Measurements from ENCODE around the gene NLK. TPM values are rescaled to one million over a fixed set of nuclear protein-coding genes. Genes with fewer than 3 reads are reported as not detected.
"Not testable (repeated sequence)": the region's sequence is repeated elsewhere in the genome, so short reads cannot be mapped to it uniquely, and the experiment has no call there.

NLK gene
- total and polyA plus RNA-seq, 4 donors: 7.1 to 27.0 (median 12.1) TPM

DNA sequence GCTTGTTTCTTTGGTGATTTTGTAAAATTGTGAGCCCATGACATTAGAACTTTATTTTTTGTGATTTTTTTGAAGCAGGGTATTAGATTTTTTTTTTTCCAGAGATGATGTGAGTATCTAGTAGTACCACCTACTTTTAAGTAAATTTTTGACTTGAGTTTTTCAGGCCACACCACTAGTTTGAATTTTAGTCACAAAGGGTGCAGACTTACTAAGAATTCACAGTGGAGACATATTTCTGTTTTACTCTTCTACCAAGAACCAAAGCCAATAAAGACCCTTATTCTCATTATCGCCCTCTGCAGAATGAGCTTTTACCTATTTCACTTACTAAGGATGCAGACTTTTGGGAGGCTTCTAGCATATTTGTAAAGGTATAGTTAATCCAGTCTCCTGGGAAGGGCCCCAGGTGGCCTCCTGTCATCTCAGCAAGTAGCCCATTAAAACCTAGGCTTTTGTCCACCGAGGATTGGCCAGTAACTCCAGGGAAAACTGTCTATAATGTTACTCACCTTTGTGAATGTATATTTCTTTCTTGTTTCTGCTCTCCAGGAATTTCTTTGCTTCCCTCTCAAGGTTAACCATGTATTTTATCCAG, 30.6 kb downstream of the NLK start:
- H3K27ac ChIP-seq (ENCODE audit: low read depth in 1 of 2, low read length in 1 of 2): no peak overlapping the region
- peaks cover 0 to 3% (median 0%) of the 10 kb centered on the region in 5 donors for H3K4me1 ChIP-seq (ENCODE audit: control insufficient read depth in 5 of 5, insufficient read depth in 5 of 5, low read length in 5 of 5)
- ATAC-seq (ENCODE audit: insufficient read depth, low FRiP score) (no peak), DNase-seq (no peak)
- TF ChIP-seq, protein P1, sequence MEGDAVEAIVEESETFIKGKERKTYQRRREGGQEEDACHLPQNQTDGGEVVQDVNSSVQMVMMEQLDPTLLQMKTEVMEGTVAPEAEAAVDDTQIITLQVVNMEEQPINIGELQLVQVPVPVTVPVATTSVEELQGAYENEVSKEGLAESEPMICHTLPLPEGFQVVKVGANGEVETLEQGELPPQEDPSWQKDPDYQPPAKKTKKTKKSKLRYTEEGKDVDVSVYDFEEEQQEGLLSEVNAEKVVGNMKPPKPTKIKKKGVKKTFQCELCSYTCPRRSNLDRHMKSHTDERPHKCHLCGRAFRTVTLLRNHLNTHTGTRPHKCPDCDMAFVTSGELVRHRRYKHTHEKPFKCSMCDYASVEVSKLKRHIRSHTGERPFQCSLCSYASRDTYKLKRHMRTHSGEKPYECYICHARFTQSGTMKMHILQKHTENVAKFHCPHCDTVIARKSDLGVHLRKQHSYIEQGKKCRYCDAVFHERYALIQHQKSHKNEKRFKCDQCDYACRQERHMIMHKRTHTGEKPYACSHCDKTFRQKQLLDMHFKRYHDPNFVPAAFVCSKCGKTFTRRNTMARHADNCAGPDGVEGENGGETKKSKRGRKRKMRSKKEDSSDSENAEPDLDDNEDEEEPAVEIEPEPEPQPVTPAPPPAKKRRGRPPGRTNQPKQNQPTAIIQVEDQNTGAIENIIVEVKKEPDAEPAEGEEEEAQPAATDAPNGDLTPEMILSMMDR (IDR thresholded peaks at IDR 0.05; ENCODE audit: control extremely low read depth, extremely low read depth): no peak
- no peak overlapping the region for H3K9ac ChIP-seq (ENCODE audit: insufficient read depth in 1 of 2, low read length in 2 of 2)
- no peak overlapping the region for H3K4me3 ChIP-seq
- peaks cover 0 to 4% (median 0%) of the 10 kb centered on the region in 4 donors for H3K36me3 ChIP-seq (ENCODE audit: control insufficient read depth in 4 of 4, insufficient read depth in 4 of 4, low read length in 4 of 4)
- H3K9me3 ChIP-seq (ENCODE audit: control insufficient read depth in 4 of 4, insufficient read depth in 3 of 4, low read length in 3 of 4): peaks cover 2 to 9% (median 8%) of the 10 kb centered on the region in 4 donors
- H3K27me3 ChIP-seq (ENCODE audit: control insufficient read depth in 3 of 3, insufficient read depth in 3 of 3, low read length in 2 of 3): no peaks in the 10 kb centered on the region
- 94 to 97% methylated on average over 2 of the region's 2 CpGs for WGBS, 2 donors

DNA sequence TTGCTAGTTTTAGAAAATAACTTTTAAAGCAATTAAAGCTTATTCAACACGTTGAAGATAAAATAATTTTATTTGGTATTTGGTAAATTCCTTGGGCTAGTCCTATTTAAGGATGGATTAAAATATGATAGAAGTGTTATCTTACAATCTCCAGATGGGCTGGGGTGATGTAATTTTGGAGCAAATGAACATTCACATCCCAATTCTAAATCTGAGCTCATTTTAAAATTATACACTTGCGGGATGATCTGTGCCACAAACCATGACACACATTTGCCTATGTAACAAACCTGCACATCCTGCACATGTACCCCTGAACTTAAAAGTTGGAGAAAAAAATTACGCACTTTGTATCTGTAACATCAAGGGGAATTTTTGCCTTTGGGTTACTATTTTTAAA, 31.5 kb downstream of the NLK start:
- Histone ChIP-seq H3K36me3 (ENCODE audit: control insufficient read depth in 4 of 4, insufficient read depth in 4 of 4, low read length in 4 of 4) (no peaks in the 10 kb centered on the region), H3K27ac (ENCODE audit: low read depth in 1 of 2, low read length in 1 of 2) (no peak overlapping the region), H3K9me3 (ENCODE audit: control insufficient read depth in 4 of 4, insufficient read depth in 3 of 4, low read length in 3 of 4) (peaks cover 2 to 9% (median 8%) of the 10 kb centered on the region in 4 donors), H3K4me1 (ENCODE audit: control insufficient read depth in 5 of 5, insufficient read depth in 5 of 5, low read length in 5 of 5) (peaks cover 0 to 3% (median 0%) of the 10 kb centered on the region in 5 donors), H3K9ac (ENCODE audit: insufficient read depth in 1 of 2, low read length in 2 of 2) (no peak overlapping the region), H3K27me3 (ENCODE audit: control insufficient read depth in 3 of 3, insufficient read depth in 3 of 3, low read length in 2 of 3) (no peaks in the 10 kb centered on the region), H3K4me3 (no peak overlapping the region)
- ATAC-seq (ENCODE audit: insufficient read depth, low FRiP score) (no peak), DNase-seq (no peak)
- TF ChIP-seq, protein P1 (IDR thresholded peaks at IDR 0.05; ENCODE audit: control extremely low read depth, extremely low read depth): no peak
- WGBS, 2 donors: 89 to 95% methylated on average over 3 of the region's 3 CpGs

DNA sequence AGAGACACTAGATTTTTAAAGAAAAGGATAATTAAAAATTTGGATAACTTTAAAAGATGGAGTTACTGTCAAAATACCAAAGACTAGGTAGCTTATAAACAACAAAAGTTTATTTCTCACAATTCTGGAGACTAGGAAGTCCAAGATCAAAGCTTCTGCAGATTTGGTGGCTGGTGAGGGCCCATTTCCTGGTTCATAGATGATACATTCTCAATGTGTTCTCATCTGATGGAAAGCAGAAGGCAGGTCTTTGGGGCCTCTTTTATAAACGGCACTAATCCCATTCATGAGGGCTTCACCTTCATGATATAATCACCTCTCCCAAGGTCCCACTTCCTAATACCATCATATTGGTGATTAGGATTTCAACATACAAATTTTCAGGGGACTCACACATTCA, 33.7 kb downstream of the NLK start:
- TF ChIP-seq, protein P1 (IDR thresholded peaks at IDR 0.05; ENCODE audit: control extremely low read depth, extremely low read depth): no peak
- WGBS, 2 donors: 72 to 76% methylated on average over 1 of the region's 1 CpG
- no peak overlapping the region for H3K27ac ChIP-seq (ENCODE audit: low read depth in 1 of 2, low read length in 1 of 2)
- ATAC-seq (ENCODE audit: insufficient read depth, low FRiP score): no peak
- H3K9me3 ChIP-seq (ENCODE audit: control insufficient read depth in 4 of 4, insufficient read depth in 3 of 4, low read length in 3 of 4): peaks cover 2 to 6% (median 5%) of the 10 kb centered on the region in 4 donors
- DNase-seq: no peak
- no peak overlapping the region for H3K4me3 ChIP-seq
- H3K9ac ChIP-seq (ENCODE audit: insufficient read depth in 1 of 2, low read length in 2 of 2): no peak overlapping the region
- no peaks in the 10 kb centered on the region for H3K27me3 ChIP-seq (ENCODE audit: control insufficient read depth in 3 of 3, insufficient read depth in 3 of 3, low read length in 2 of 3)
- no peaks in the 10 kb centered on the region for H3K36me3 ChIP-seq (ENCODE audit: control insufficient read depth in 4 of 4, insufficient read depth in 4 of 4, low read length in 4 of 4)
- H3K4me1 ChIP-seq (ENCODE audit: control insufficient read depth in 5 of 5, insufficient read depth in 5 of 5, low read length in 5 of 5): peaks cover 0 to 4% (median 0%) of the 10 kb centered on the region in 5 donors

DNA sequence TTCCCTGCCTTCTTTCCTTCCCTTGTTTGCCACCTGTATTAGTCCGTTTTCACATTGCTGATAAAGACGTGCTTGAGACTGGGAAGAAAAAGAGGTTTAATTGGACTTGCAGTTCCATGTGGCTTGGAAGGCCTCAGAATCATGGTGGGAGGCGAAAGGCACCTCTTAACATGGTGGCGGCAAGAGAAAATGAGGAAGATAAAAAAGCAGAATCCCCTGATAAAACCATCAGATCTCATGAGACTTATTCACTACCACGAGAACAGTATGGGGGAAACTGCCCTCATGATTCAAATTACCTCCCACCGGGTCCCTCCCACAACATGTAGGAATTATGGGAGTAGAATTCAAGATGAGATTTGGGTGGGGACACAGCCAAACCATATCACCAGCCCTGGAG, 34.7 kb downstream of the NLK start:
- H3K4me3 ChIP-seq; H3K36me3 ChIP-seq (ENCODE audit: control insufficient read depth in 4 of 4, insufficient read depth in 4 of 4, low read length in 4 of 4); H3K9me3 ChIP-seq (ENCODE audit: control insufficient read depth in 4 of 4, insufficient read depth in 3 of 4, low read length in 3 of 4); ATAC-seq (ENCODE audit: insufficient read depth, low FRiP score); H3K4me1 ChIP-seq (ENCODE audit: control insufficient read depth in 5 of 5, insufficient read depth in 5 of 5, low read length in 5 of 5); DNase-seq; H3K27me3 ChIP-seq (ENCODE audit: control insufficient read depth in 3 of 3, insufficient read depth in 3 of 3, low read length in 2 of 3); H3K27ac ChIP-seq (ENCODE audit: low read depth in 1 of 2, low read length in 1 of 2); H3K9ac ChIP-seq (ENCODE audit: insufficient read depth in 1 of 2, low read length in 2 of 2): not testable (repeated sequence)
- 90% methylated on average over 6 of the region's 6 CpGs for WGBS, 2 donors

All from lung (tissue), 12 donors.